Frontal cortex (tissue), 4 donors: ENCODE data around the gene UNC119B. TPM values are rescaled to one million over a fixed set of nuclear protein-coding genes. Genes with fewer than 3 reads are reported as not detected.
"Not testable (repeated sequence)": the region's sequence is repeated elsewhere in the genome, so short reads cannot be mapped to it uniquely, and the experiment has no call there.

Experiments
- DNase-seq, 2 donors: peaks; one replicate each; pipeline ENCODE4 v3.0.0; 2012; ENCODE audit warnings: low spot score in 2 of 2
- FAIRE-seq: peaks from 2 replicates; lab custom pipeline; 2012; peaks lifted over from hg19 to GRCh38; lab: Jason Lieb, UNC
- total RNA-seq: library from RNA; depleted of rRNA; stranded (reverse); fragments of >200 nt; gene quantifications from one replicate; pipeline ENCODE4 v1.2.3, GENCODE V29; 2014
- donor health status: control.
- donor health status: control.
- donor health status: control.

Gene UNC119B
- total RNA-seq, 1 donor from 2014 or later: 11.0 TPM

GRCh38 chr12:120711411-120711810 lies 1.2 kb downstream of the UNC119B start:
- FAIRE-seq (no peak), DNase-seq (no peak)

- DNase-seq: no peak
- FAIRE-seq: no peak
Measured at GRCh38 chr12:120712610-120713009, 2.4 kb downstream of the UNC119B start.

- DNase-seq (peak; percentile 69 to 75), FAIRE-seq (no peak)
Measured at GRCh38 chr12:120713861-120714482, 3.7 kb downstream of the UNC119B start.

- DNase-seq (no peak), FAIRE-seq (no peak)
Measured at GRCh38 chr12:120718055-120718454, 7.8 kb downstream of the UNC119B start.

GRCh38 chr12:120719072-120719471 lies 8.8 kb downstream of the UNC119B start:
- FAIRE-seq (no peak), DNase-seq (no peak)

GRCh38 chr12:120719496-120720233 lies 9.4 kb downstream of the UNC119B start:
- FAIRE-seq (no peak), DNase-seq (no peak)

GRCh38 chr12:120720234-120720986 lies 10.2 kb downstream of the UNC119B start:
- FAIRE-seq (no peak), DNase-seq (peak in 1 of 2 donors; percentile 41)

- no peak for DNase-seq
- no peak for FAIRE-seq
Measured at GRCh38 chr12:120720987-120721801, 10.9 kb downstream of the UNC119B start.

- FAIRE-seq (no peak), DNase-seq (no peak)
Measured at GRCh38 chr12:120721866-120722265, 11.6 kb downstream of the UNC119B start.

- DNase-seq: no peak
- FAIRE-seq: no peak
Measured at GRCh38 chr12:120722784-120723183, 12.5 kb downstream of the UNC119B start.

GRCh38 chr12:120724720-120725119 lies 14.5 kb downstream of the UNC119B start:
- FAIRE-seq: no peak

GRCh38 chr12:120725151-120725658 lies 14.9 kb downstream of the UNC119B start:
- no peak for FAIRE-seq
- DNase-seq: no peak

More at GRCh38 chr12:120724720-120725119, 14.5 kb downstream of the UNC119B start:
- DNase-seq: no peak

GRCh38 chr12:120725659-120726509 lies 15.6 kb downstream of the UNC119B start, which contains the start of gene ACADS:
Gene ACADS, plus strand, starts transcription at chr12:120725826. Its CDS starts 60 bp downstream, at chr12:120725886.
- peak; percentile 92 to 98 for DNase-seq
- FAIRE-seq: no peak

GRCh38 chr12:120726510-120726793 lies 16.2 kb downstream of the UNC119B start:
- DNase-seq (no peak), FAIRE-seq (no peak)

GRCh38 chr12:120726961-120727360 lies 16.7 kb downstream of the UNC119B start:
- no peak for FAIRE-seq
- no peak for DNase-seq

- DNase-seq: not testable (repeated sequence)
Measured at GRCh38 chr12:120732198-120732597, 21.9 kb downstream of the UNC119B start.

GRCh38 chr12:120733574-120733973 lies 23.3 kb downstream of the UNC119B start:
- DNase-seq (no peak), FAIRE-seq (no peak)

More at GRCh38 chr12:120732198-120732597, 21.9 kb downstream of the UNC119B start:
- FAIRE-seq: not testable (repeated sequence)

- DNase-seq: no peak
- no peak for FAIRE-seq
Measured at GRCh38 chr12:120734210-120734609, 24.0 kb downstream of the UNC119B start.

GRCh38 chr12:120735181-120735580 lies 24.9 kb downstream of the UNC119B start:
- DNase-seq (no peak), FAIRE-seq (no peak)
